Body of pancreas (tissue), 4 donors: ENCODE measurements around the gene CERCAM.

Experiments used
- POLR2A ChIP-seq, 3 donors: fragments of 450-650 bp; IDR thresholded peaks; one replicate each; pipeline ENCODE4 v1.6.1; 2016; ENCODE audit warnings: antibody characterized with exemption in 3 of 3, mild to moderate bottlenecking in 2 of 3
- TF ChIP-seq, protein P1 (sequence below), 7 experiments: fragments of 450-650 bp in 4 of 7; fragments of 200-600 bp in 3 of 7; sonication (generic) in 3 of 7; IDR thresholded peaks; one replicate each; pipeline ENCODE4 v1.5.1; 2016 to 2019; ENCODE audit warnings: antibody characterized with exemption in 7 of 7

DNA sequence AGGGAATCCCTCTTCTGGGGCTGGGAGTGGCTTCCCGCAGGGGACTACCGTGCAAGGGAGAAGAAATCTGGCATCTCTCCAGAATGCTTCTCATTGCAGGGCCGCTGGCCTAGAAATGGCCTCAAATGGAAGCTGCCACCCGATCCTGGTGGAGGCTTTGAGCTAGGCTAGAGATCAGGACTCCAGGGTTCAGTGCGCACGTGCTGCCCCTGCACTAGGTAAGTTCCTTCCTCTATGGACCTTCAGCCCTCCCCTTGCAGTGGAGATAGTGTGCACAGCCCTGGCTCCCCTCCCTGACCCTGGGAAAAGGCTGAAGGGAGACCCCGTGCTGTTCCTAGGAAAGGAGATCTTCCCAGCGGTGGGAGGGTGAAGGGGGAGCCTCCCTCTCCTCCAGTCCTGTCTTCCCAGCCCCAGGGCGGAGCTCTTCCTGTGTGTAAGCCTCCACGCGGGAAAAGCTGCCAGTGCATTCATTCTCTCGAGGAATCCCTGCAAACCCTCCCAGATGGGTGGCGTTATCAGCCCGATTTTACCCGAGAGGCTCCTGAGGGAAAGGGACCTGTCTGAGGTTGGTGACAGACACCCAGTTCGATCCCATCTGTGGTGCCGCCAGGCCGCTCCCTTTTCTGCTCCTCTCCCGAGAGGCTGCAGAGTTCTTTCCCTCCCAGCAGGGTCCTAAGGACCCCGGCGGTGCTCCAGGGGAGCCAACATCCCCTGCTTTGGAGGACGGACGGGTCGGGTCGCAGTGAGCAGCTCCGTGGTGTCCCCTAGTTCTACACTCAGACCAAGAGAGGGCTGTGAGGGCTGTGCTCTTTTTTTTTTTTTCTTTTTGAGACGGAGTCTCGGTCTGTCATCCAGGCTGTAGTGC lies 1.4 kb upstream of the CERCAM start:
- TF ChIP-seq, protein P1, sequence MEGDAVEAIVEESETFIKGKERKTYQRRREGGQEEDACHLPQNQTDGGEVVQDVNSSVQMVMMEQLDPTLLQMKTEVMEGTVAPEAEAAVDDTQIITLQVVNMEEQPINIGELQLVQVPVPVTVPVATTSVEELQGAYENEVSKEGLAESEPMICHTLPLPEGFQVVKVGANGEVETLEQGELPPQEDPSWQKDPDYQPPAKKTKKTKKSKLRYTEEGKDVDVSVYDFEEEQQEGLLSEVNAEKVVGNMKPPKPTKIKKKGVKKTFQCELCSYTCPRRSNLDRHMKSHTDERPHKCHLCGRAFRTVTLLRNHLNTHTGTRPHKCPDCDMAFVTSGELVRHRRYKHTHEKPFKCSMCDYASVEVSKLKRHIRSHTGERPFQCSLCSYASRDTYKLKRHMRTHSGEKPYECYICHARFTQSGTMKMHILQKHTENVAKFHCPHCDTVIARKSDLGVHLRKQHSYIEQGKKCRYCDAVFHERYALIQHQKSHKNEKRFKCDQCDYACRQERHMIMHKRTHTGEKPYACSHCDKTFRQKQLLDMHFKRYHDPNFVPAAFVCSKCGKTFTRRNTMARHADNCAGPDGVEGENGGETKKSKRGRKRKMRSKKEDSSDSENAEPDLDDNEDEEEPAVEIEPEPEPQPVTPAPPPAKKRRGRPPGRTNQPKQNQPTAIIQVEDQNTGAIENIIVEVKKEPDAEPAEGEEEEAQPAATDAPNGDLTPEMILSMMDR (IDR thresholded peaks at IDR 0.05): no peak
- TF ChIP-seq POLR2A (IDR thresholded peaks at IDR 0.05): no peak
